ENCODE data around the gene BABAM2. TPM values are rescaled to one million over a fixed set of nuclear protein-coding genes. Genes with fewer than 3 reads are reported as not detected.

The BABAM2 gene
- total and polyA plus RNA-seq, 10 of the 15 experiments (the other 5 are each of a cell fraction or from before 2014, with no cell fraction given), result 30.7 to 59.9 (median 44.5) TPM

DNA sequence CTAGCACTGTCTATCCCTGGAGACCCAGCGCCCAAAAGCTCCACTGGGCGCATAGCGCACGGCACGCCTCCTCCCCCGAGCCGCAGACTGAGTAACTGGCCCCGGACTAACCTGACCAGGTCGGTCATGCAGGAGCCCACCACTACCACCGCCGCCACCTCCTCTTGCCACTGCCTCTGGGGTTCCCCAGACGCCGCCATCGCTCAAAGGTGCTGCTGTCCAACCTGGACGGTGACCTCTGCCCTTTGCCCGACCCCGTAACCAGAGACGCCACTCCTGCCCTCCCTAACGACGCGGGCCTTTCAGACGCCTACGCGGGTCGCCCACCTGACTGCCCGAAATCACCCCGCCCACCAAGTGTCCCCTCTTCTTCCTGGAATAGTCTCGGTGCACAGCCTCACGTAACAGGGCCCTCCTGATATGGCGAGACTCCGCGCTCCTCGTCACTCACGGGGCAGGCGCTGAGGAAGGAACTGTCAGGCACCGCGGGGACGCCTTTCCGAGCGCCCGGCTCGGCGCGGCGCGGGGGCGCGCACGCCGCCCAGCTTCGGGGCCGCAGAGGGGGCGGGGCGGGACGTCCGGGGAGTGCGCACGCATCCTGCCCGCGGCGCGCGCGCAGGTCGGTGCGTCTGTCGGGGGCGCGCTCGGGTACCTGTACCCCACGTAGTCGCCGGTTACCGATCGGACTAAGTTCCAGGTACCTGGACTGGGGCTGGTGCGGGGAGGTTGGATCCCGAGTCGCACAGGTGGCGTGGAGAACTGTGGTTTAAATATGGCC lies at the start of gene BABAM2, which contains the start of gene RBKS (continued):
- TF ChIP-seq RUNX3 (IDR thresholded peaks at IDR 0.05; ENCODE audit: low read length), result peak; percentile 32; the same call in 1 of the 2 replicates
- TF ChIP-seq BACH1 (IDR thresholded peaks at IDR 0.05; ENCODE audit: borderline replicate concordance), result peak; percentile 43; the same call in 1 of the 2 replicates
- TF ChIP-seq TCF3 (IDR thresholded peaks at IDR 0.05; ENCODE audit: borderline replicate concordance, insufficient read depth, low read depth, low read length), result no peak
- TF ChIP-seq REST (IDR thresholded peaks at IDR 0.05; ENCODE audit: low read depth, low read length), result peak; percentile 60; the same call in 1 of the 2 replicates
- TF ChIP-seq, protein P1, sequence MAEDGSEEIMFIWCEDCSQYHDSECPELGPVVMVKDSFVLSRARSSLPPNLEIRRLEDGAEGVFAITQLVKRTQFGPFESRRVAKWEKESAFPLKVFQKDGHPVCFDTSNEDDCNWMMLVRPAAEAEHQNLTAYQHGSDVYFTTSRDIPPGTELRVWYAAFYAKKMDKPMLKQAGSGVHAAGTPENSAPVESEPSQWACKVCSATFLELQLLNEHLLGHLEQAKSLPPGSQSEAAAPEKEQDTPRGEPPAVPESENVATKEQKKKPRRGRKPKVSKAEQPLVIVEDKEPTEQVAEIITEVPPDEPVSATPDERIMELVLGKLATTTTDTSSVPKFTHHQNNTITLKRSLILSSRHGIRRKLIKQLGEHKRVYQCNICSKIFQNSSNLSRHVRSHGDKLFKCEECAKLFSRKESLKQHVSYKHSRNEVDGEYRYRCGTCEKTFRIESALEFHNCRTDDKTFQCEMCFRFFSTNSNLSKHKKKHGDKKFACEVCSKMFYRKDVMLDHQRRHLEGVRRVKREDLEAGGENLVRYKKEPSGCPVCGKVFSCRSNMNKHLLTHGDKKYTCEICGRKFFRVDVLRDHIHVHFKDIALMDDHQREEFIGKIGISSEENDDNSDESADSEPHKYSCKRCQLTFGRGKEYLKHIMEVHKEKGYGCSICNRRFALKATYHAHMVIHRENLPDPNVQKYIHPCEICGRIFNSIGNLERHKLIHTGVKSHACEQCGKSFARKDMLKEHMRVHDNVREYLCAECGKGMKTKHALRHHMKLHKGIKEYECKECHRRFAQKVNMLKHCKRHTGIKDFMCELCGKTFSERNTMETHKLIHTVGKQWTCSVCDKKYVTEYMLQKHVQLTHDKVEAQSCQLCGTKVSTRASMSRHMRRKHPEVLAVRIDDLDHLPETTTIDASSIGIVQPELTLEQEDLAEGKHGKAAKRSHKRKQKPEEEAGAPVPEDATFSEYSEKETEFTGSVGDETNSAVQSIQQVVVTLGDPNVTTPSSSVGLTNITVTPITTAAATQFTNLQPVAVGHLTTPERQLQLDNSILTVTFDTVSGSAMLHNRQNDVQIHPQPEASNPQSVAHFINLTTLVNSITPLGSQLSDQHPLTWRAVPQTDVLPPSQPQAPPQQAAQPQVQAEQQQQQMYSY (CRISPR knock-in tag; IDR thresholded peaks at IDR 0.05), result no peak
- TF ChIP-seq, protein P2, sequence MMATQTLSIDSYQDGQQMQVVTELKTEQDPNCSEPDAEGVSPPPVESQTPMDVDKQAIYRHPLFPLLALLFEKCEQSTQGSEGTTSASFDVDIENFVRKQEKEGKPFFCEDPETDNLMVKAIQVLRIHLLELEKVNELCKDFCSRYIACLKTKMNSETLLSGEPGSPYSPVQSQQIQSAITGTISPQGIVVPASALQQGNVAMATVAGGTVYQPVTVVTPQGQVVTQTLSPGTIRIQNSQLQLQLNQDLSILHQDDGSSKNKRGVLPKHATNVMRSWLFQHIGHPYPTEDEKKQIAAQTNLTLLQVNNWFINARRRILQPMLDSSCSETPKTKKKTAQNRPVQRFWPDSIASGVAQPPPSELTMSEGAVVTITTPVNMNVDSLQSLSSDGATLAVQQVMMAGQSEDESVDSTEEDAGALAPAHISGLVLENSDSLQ (IDR thresholded peaks at IDR 0.05), result peak; percentile 65; the same call in 1 of the 2 replicates
- TF ChIP-seq POU2F2 (IDR thresholded peaks at IDR 0.05; ENCODE audit: borderline replicate concordance, low read depth, low read length), result no peak
- 0 out of 2 replicates have a peak, but pooled peaks have one; percentile 14 for TF ChIP-seq EED (IDR thresholded peaks at IDR 0.05; ENCODE audit: low read depth)
- no peak for TF ChIP-seq PBX3 (IDR thresholded peaks at IDR 0.05; ENCODE audit: insufficient replicate concordance, low read depth, low read length)
- TF ChIP-seq, protein P3, sequence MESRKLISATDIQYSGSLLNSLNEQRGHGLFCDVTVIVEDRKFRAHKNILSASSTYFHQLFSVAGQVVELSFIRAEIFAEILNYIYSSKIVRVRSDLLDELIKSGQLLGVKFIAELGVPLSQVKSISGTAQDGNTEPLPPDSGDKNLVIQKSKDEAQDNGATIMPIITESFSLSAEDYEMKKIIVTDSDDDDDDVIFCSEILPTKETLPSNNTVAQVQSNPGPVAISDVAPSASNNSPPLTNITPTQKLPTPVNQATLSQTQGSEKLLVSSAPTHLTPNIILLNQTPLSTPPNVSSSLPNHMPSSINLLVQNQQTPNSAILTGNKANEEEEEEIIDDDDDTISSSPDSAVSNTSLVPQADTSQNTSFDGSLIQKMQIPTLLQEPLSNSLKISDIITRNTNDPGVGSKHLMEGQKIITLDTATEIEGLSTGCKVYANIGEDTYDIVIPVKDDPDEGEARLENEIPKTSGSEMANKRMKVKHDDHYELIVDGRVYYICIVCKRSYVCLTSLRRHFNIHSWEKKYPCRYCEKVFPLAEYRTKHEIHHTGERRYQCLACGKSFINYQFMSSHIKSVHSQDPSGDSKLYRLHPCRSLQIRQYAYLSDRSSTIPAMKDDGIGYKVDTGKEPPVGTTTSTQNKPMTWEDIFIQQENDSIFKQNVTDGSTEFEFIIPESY (IDR thresholded peaks at IDR 0.05), result peak; percentile 67
- peak; percentile 95 for TF ChIP-seq SIN3A (IDR thresholded peaks at IDR 0.05; ENCODE audit: low read depth, low read length)
- peak; percentile 74 for TF ChIP-seq NBN (IDR thresholded peaks at IDR 0.05)
- peak; percentile 100 for TF ChIP-seq NR2F1 (conservative IDR thresholded peaks at IDR 0.05)
